Inflammatory macrophage treated with lipopolysaccharide for 4 hours (primary cell): Measurements from ENCODE around the gene LMAN2.
A peak's percentile ranks its signal among the peaks of the same experiment; 100 is the strongest.
"Not testable (repeated sequence)": the region's sequence is repeated elsewhere in the genome, so short reads cannot be mapped to it uniquely, and the experiment has no call there.

Experiments
- DNase-seq: peaks from one replicate; pipeline ENCODE4 v3.0.0-alpha.2; 2020

Gene LMAN2

GRCh38 chr5:177364159-177364962 is 12.9 kb upstream of the LMAN2 start:
- peak; percentile 46 for DNase-seq

- no peak for DNase-seq
These were observed 12.1 kb upstream of the LMAN2 start for GRCh38 chr5:177363565-177363964.

GRCh38 chr5:177362610-177363507 is 11.4 kb upstream of the LMAN2 start:
- peak; percentile 40 for DNase-seq

GRCh38 chr5:177362292-177362609 is 10.8 kb upstream of the LMAN2 start:
- no peak for DNase-seq

GRCh38 chr5:177361418-177362291 is 10.2 kb upstream of the LMAN2 start:
- DNase-seq: peak; percentile 68

- not testable (repeated sequence) for DNase-seq
These were observed 9.3 kb upstream of the LMAN2 start for GRCh38 chr5:177360740-177361139.

- DNase-seq: no peak
These were observed 8.4 kb upstream of the LMAN2 start for GRCh38 chr5:177359860-177360259.

- DNase-seq: no peak
These were observed 8.0 kb upstream of the LMAN2 start for GRCh38 chr5:177359451-177359851.

GRCh38 chr5:177358370-177358819 is 6.9 kb upstream of the LMAN2 start:
- no peak for DNase-seq

- DNase-seq: peak; percentile 88
These were observed 6.2 kb upstream of the LMAN2 start, which contains the start of gene RGS14 for GRCh38 chr5:177357459-177358351. TSS of gene RGS14 (plus strand) at chr5:177357924. CDS start at chr5:177358025, 101 bp downstream.

GRCh38 chr5:177357146-177357458 is 5.6 kb upstream of the LMAN2 start:
- DNase-seq: no peak

- no peak for DNase-seq
These were observed 5.3 kb upstream of the LMAN2 start for GRCh38 chr5:177356746-177357145.

- DNase-seq: peak; percentile 43
These were observed 4.3 kb upstream of the LMAN2 start for GRCh38 chr5:177355868-177356168.

- no peak for DNase-seq
These were observed 3.8 kb upstream of the LMAN2 start for GRCh38 chr5:177355162-177355867.

- peak; percentile 75 for DNase-seq
These were observed 3.2 kb upstream of the LMAN2 start for GRCh38 chr5:177354711-177355110.

GRCh38 chr5:177354256-177354655 is 2.8 kb upstream of the LMAN2 start:
- DNase-seq: no peak

- DNase-seq: peak; percentile 57
These were observed 1.6 kb upstream of the LMAN2 start for GRCh38 chr5:177353093-177353492.

- no peak for DNase-seq
These were observed 584 bp downstream of the LMAN2 start for GRCh38 chr5:177350776-177351391.

- no peak for DNase-seq
These were observed 1.7 kb downstream of the LMAN2 start for GRCh38 chr5:177349762-177350161.

- DNase-seq: no peak
These were observed 2.2 kb downstream of the LMAN2 start for GRCh38 chr5:177349362-177349647.

GRCh38 chr5:177347699-177348098 is 3.8 kb downstream of the LMAN2 start:
- DNase-seq: no peak
